Hematopoietic multipotent progenitor cell treated with erythropoietin and hydrocortisone succinate and interleukin-3 and kit ligand, for 17 days (in vitro differentiated cells): ENCODE measurements around the gene TECTB.
"Not testable (repeated sequence)": the region's sequence is repeated elsewhere in the genome, so short reads cannot be mapped to it uniquely, and the experiment has no call there.

Experiments
- DNase-seq: peaks from one replicate; pipeline ENCODE4 v3.0.0-alpha.2; 2015; ENCODE audit warnings: low spot score

Gene TECTB

DNA sequence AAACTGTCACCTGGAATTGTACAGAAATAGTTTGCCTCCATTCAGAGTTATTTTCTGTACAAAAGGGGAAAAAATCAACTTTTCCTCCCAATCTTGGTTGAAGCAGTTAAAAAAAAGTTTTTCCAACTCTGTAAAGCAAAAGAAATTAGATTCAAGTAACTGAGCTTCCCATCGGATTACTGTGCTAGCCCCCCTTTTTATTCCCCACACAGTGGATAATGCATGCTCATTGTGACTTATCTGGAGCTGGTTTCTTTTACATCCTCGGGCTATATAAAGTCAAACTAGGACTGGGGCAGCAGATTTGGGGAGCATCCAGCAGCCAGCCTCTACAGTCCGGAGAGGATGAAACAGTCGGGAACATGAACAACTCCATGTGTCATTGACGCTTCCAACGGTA lies at the start of gene TECTB:
TSS of gene TECTB (plus strand) at position 301 of the 400 bp plus-strand sequence. CDS start 335 bp downstream, outside the sequence.
- DNase-seq, result no peak

DNA sequence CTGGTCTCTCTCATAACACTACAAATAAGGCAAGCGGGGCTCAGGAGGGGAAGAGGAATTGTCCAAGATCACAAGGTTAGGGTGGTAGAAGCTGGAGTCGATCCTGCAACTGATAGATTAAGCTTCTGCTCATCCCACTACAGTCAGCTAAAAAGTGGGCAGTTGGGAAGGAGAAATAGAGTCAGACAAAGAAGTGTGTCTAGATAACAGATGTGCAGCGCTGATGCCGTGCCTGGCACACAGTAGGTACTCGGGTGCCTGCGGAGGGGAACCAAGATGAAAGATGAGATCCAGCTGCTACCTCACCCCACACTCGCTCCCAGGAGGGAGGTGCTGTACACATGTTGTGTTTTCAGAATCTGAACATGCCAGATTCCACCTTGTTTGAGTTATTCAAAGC lies 48.1 kb upstream of the TECTB start:
- DNase-seq, result no peak

DNA sequence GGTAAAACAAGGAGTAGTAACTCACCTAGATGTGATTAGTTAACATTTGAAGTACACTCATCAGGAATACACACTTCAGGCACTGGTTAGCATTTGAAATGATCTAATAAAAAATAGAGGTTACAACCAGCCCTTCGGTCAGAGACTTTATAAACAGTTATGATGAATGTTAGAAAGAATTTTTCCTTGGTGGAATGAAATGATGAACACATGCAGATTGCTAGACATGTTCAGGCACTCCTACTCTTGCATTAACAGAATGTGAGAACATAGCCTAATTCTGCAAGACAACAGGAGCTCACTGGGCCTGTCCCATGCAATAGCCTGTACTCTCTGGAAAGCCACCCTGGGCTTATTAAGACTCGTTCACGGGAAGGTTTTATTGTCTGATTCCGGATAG lies 47.3 kb upstream of the TECTB start:
- no peak for DNase-seq

DNA sequence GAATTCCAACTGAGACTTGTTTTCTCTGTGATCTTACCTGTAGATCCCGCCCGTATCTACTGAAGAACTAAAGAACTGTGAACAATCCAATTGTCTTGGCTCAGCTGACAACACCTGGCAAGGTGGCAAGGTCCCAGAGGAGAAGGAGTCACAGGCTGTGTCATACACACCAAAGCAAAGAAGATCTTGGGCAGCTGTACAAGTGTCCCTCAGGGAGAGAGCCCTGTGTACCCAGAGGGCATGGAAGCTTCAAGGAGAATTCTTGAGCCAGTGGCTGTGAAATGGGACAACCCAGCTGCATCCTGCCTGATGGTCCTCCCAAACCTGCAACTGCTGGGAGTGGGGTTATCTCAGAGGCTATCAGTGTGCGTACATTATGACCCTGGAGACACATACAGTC lies 46.7 kb upstream of the TECTB start:
- DNase-seq, result no peak

DNA sequence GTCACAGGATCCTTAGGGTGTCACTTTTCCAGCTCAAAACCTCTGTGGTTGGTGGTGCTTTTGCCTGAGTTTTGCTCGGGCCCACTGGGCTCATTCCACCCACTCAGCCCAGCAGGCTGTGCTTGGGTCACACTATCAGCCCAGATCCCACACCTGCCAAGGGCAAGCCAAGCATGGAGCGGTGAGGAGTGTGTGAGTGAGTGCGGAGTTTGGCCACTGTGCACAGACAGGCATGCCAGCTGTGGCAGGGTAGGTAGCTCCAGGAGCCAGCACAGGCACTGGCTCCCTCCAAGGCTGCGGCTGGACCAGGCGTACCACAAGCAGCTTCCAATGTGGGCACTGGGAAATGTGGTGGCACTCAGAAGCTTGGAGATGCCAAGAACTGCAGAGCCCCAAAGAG lies 43.9 kb upstream of the TECTB start:
- no peak for DNase-seq

DNA sequence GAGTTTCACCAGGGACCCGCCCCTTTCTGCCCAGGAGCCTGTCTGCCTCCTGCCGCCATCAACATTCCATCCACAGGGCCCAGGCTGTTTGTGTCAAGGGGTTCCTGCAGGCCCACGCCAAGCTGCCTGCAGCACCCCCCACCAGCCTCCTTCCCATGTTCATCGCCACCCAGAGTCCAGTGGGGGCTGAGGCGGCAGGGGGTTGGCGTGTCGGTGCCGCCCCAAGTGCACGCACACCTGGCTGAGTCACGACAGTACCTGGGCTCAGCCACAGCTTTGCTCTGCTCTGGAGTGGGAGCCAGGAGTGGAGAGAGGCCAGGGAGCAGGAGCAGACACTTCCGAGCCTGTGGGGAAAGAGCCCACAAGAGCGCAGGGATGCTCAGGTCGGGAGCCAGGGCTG lies 42.8 kb upstream of the TECTB start:
- DNase-seq, result no peak

DNA sequence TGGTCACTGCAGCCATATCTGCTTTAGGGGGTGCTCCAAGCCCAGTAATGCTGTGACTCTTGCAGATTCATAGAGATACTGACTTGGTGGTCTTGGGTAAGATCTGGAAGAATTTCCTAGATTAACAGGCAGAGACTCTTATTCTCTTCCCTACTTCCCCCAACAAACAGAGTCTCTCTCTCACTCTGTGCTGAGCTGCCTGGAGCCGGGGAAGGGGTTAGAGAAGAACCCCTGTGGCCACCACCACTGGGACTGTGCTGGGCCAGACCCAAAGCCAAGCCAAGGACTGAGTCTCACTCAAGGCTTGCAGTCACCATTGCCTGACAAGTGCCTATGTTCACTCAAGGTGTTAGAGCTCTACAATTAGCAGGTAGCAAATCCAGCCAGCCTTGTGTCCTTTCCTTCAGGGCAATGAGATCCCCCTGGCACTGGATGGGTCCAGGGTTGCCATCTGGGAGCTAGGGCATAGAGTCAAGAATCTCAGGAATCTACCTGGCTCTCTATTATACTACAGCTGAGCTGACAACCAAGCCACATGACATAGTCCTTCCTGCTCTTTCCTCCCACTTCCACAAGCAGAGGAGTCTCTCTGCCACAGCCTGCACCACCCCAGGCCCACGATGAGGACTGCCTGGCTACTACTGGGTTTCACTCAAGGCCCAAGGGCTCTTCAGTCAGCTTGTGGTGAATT lies 41.4 kb upstream of the TECTB start:
- DNase-seq, result no peak

DNA sequence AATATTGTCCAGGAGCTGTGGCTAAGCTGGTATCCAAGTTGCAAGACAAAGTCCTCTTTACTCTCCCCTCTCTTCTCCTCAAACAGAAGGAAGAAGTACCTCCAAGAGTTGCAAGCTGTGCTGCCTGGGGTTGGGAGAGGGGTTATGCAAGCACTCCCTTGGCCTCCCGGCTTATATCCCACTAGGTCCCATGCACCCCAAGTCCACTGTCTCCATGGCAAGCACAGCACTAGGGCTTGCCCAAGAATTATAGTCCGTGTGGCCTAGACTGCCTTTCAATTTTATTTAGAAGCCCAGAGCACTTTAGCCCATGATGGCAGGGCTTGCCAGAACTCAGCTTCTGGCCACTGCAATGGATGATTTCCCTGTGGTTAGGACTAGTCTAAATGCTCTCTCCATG lies 40.4 kb upstream of the TECTB start:
- no peak for DNase-seq

DNA sequence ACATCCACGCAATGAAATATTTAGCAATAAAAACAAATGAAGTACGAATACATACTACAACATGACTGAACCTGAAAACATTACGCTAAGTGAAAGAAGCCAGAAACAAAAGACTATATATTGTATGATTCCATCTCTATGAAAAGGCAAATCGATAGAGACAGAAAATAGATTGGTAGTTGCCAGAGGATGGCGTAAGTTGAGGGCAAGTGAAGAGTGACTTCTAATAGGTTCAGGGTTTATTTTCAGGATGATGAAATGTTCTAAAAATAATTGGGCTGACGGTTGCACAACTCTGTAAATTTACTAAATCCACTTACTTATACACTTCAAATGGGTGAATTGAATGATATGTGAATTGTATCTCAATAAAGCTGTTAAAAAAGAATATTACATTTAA lies 39.5 kb upstream of the TECTB start:
- DNase-seq, result no peak

DNA sequence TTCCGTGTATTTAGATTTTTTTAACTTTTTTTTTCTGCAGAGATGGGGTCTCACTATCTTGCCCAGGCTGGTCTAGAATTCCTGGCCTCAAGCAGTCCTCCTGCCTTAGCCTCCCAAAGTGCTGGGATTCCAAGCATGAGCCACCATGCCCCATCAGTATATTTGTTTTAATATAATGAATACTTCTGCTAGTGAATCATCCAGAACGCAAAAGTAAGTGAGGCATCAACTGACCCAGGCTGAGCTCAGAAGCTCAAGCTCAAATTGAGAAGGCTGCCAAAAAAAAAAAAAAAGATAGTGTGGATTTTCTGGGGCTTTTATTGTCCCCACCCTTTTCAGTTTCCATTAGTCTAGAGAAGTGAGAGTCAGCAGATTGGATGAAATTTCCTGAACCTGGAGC lies 39.0 kb upstream of the TECTB start:
- no peak for DNase-seq

DNA sequence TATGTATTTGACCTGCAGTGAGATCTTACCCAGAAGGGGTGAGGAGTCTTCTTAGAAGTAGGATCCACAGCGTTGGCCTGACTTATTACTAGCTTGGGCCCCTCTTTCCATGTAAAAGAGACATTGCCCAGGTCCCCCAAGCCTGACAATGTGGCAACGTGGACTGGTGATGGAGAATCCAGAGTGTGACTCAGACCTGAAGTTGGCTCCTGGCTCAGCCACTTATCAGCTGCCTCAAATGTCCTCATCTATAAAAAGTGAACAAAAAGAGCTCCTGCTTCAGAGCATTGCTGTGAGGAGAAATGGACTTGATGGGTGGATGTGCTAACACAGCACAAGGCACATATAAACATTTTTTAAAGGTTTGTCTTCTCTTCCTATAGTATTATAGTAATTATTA lies 35.4 kb upstream of the TECTB start:
- no peak for DNase-seq

DNA sequence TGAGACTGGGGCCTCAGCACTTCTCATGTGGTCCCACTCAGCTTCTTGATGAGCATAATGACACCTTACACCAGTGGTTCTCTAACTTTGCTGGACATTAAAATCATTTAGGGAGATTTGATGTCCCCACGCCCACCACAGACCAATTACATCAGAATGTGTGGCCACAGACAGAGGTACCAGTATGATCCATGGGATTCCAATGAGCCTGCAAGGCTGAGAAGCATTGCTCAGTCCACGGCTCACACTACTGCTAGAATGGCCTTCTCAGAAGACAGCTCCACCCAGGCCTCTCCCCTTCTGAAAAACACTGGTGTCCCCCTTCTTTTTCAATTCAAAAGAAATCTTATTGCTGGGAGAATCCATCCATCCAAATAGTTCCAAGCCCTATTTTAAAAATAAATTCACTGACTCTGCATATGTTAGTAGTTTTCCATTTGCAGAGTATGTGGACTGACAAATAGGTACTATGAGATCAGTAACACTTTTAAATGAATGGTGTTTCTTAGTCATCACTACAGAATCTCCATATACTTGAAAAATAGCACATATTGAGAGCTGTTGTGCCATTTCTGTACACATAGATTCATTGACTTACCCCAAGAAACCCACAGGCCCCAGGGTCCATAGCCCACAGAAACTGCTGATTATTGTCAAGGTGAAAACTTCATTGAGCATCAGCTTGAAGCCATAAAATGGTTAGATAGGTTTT lies 34.5 kb upstream of the TECTB start:
- DNase-seq, result no peak

DNA sequence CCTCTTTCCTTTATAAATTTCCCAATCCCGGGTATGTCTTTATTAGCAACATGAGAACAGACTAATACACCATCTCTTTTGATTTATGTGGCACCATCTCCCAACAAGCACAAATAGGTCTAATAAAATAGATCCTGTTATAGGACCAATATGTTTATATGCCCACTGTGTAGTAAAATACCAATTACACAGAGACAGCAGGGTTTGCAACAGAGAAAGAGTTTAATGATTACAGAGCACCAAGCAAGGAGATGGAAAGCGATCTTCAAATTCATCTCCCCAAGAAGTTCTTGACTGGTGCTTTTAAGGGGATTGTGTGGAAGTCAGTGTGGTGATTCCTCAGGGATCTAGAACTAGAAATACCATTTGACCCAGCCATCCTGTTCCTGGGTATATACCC lies 33.5 kb upstream of the TECTB start:
- DNase-seq, result no peak

DNA sequence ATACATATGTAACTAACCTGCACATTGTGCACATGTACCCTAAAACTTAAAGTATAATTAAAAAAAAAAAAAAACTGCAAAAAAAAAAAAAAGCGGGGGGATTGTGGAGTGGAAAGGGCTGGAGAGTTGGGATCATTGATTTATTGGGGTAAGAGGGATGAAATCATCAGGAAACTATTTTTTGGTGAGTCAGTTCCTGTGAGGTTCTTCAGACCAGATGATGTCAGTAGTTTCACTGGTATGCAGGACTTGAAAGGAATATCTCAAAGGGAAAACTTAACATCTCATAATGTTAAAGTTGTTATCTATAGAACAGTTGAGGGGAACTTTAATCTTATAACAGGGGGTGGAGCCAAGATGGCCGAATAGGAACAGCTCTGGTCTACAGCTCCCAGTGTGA lies 32.6 kb upstream of the TECTB start:
- DNase-seq, result no peak

DNA sequence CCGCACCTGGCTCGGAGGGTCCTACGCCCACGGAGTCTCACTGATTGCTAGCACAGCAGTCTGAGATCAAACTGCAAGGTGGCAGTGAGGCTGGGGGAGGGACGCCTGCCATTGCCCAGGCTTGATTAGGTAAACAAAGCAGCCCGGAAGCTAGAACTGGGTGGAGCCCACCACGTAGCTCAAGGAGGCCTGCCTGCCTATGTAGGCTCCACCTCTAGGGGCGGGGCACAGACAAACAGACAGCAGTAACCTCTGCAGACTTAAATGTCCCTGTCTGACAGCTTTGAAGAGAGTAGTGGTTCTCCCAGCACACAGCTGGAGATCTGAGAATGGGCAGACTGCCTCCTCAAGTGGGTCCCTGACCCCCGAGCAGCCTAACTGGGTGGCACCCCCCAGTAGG lies 32.0 kb upstream of the TECTB start:
- DNase-seq, result not testable (repeated sequence)

DNA sequence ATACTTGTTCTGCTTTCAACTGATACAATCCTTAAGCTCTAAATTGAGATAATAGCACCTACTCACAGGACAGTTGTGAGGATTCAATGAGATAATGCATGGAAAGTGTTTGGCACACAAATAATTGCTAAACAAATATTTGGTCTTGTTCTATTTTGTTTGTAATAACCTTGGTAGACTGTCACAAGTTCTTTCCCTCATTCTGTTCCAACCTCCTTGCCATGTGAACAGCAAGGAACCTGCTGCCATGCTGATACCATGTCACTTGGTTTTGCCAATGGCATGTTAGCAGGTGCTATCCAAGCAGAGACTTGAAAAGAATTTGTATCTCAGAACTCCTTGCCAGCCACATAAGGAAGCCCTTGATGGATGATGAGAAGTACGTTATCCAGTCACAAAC lies 24.8 kb upstream of the TECTB start:
- DNase-seq, result no peak

DNA sequence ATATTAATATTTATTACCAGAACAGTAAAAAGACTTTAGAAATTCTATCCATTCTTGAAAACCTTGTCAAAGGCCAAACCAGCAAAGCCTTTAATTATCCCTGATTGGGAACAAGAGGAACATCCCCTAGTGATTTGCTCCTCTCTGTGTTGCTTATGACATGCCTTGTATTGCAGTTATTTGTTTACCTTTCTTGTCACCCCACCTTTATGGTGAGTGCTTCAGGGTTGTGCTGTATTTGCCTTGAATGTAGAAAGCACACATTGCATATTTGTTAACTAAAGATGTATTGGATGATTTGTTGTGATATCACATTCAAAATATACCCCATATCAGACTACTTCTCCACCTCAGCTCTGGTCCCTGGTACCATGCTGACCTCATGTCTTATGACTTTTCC lies 23.5 kb upstream of the TECTB start:
- DNase-seq, result no peak

DNA sequence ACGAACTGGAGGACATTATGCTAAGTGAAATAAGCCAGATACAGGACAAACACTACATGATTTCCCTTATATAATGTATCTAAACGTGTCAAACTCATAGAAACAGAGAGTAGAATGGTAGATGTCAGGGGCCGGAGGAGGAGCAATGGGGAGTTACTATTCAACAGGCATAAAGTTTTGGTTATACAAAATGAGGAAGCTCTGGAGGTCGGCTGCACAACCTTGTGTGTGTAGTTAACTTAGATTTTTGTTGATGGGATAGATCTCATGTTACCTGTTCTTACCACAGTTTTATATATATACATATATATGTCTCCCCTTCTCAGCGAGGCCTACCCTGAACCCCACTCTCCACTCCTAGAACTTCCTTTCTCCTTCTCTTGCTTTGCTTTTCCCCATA lies 22.4 kb upstream of the TECTB start:
- DNase-seq, result no peak

DNA sequence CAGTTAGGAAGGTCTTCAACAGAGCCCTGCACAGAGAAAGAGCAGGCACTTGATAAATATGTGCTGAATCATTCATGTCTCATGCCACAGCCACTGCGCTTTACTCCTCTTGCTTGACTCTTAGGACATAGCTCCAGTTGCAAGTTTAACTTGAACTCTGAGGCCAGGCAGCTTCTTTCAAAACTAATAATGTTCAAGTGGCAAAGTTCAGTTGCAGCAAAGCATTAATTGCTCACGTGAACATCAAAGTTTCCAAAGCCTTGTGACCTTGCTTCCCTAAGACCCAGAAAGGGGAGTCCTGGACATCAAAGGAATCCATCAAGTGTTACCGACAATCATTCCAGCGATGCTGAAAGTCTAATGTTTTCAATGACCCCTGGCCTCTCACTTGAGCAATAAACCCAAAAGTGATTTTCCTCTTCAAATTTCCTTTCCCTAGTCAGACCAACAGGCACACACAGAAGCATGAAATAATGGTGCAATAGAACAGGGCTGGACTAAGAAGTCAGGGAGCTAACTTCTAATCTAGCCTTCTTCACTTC lies 21.8 kb upstream of the TECTB start:
- no peak for DNase-seq

DNA sequence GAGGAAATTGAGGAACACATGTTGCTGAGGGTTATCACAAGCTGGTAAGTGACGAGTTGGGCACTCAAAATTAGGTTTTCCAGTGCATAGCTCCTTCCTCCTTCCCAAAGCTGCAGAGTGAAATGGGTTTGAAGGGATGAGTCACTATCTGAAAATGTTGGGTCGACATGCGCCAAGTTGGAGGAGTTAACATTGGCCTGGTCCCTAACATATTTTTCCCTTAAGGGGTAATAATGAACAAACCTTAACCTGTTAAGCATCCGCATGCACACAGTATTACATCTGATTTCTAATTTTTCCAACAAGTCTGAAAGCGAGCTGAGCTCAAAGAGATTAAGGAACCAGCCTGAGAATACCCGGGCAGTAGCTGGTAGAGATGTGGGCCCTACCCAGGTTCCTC lies 20.7 kb upstream of the TECTB start:
- DNase-seq, result no peak

DNA sequence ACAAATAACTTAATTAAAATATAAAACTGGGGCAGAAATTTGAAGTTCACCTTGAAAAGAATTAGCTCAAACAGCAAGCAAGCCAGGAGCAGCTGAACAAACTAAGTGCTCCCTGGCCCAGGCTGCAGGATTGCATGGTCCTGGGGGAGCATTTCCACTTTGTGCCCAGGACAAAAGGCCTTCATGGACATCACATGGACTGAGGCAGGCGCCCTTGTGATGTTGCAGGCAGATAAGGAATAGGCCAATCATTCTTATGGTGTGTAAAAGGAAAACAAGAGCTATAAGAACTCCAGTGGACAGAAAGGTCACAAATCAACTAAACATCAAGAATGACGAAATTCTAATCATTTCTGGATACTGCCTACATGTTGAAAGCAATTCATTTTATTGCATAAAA lies 17.5 kb upstream of the TECTB start:
- DNase-seq, result no peak

DNA sequence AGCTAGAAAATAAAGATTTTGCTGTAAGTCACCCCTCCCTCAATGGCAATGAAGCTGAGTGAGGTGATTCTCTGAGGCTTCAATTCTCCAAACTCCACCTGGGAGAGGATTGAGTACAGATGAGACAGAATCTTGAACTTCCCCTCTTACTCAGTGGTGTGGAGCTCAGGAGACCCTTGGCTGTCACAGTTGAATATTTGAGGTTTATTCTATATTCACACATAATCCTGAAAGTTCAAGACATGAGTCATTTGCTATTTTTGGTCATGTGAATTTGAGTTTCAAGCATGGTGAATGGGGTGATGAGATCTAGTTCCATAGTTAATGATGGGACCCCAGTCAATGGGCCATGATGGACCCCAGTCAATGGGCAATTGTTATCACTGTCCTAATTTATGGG lies 13.9 kb upstream of the TECTB start:
- no peak for DNase-seq

DNA sequence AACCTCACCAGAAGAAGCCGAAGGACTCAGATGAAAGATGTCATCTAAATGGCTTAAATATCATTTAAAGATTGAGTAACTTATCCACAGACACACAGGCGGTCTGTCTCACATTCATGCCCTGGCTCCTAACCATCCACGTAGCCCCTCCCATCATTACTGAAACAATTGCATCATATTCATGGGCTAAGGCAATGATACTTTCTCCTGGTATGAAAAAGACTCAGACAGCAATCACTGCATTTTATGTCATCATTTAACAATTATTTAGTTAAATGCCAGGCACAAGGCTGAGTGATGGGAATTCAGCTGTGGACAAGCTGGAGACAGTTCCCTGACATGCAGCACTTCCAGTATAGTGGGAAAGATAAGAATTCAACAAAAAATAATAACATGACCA lies 11.2 kb upstream of the TECTB start:
- DNase-seq, result no peak

DNA sequence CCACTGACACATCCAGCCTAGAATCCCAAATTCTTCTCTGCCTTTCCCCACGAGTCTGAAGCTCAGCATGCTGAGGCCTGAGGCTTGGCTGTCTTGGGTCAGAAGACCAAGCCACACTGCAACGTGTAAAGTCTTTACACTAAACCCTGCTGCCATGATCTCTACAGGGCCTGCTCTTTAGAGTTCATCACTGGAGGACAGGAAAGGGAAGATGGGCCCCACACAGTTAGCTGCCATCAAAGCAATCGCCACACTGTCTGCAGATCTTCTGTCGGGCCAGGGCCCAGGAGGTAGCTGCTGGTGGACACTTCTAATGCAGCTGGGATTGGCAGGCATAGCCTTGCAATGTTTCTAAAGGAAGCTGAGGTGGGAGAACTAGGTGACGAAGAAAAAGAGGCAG lies 8.4 kb upstream of the TECTB start:
- DNase-seq, result no peak
